LNCaP clone FGC (cell line): ENCODE data around the gene ATP10D.

Experiments
- DNase-seq: peaks from one replicate; pipeline ENCODE4 v3.0.0-alpha.2; 2011; ENCODE audit warnings: low read depth
- H3K4me3 ChIP-seq: 2 replicates; pipeline ENCODE4 v1.5.1; 2011; ENCODE audit warnings: mild to moderate bottlenecking, low read depth, low read length, control low read depth
- TF ChIP-seq, protein P1 (sequence below): IDR thresholded peaks from 2 replicates; pipeline ENCODE4 v1.5.1; 2012; ENCODE audit warnings: mild to moderate bottlenecking; ENCODE audit not compliant: control insufficient read depth, insufficient read depth; ENCODE audit errors: extremely low read depth

Gene ATP10D

DNA sequence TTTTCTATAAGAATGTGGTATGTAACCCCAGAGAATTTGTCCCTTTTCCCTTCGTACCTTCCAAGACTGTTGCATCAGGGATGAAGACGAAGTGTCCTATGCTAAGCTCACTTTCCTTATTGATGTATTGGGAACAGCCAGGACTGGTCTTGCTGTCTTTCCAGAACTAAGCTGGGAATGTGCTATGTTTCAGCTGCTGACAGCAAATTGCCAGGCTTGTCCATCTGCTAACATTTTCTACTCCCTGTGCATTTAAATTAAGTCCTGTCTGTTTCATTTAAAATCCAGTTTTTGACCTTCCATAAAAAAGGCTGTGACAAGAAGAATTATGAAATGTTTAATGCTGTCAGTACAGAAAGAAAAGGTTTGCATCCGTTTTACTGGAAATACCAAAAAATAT, 87.9 kb downstream of the ATP10D start:
- DNase-seq, result no peak
- TF ChIP-seq, protein P1, sequence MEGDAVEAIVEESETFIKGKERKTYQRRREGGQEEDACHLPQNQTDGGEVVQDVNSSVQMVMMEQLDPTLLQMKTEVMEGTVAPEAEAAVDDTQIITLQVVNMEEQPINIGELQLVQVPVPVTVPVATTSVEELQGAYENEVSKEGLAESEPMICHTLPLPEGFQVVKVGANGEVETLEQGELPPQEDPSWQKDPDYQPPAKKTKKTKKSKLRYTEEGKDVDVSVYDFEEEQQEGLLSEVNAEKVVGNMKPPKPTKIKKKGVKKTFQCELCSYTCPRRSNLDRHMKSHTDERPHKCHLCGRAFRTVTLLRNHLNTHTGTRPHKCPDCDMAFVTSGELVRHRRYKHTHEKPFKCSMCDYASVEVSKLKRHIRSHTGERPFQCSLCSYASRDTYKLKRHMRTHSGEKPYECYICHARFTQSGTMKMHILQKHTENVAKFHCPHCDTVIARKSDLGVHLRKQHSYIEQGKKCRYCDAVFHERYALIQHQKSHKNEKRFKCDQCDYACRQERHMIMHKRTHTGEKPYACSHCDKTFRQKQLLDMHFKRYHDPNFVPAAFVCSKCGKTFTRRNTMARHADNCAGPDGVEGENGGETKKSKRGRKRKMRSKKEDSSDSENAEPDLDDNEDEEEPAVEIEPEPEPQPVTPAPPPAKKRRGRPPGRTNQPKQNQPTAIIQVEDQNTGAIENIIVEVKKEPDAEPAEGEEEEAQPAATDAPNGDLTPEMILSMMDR, result no peak

DNA sequence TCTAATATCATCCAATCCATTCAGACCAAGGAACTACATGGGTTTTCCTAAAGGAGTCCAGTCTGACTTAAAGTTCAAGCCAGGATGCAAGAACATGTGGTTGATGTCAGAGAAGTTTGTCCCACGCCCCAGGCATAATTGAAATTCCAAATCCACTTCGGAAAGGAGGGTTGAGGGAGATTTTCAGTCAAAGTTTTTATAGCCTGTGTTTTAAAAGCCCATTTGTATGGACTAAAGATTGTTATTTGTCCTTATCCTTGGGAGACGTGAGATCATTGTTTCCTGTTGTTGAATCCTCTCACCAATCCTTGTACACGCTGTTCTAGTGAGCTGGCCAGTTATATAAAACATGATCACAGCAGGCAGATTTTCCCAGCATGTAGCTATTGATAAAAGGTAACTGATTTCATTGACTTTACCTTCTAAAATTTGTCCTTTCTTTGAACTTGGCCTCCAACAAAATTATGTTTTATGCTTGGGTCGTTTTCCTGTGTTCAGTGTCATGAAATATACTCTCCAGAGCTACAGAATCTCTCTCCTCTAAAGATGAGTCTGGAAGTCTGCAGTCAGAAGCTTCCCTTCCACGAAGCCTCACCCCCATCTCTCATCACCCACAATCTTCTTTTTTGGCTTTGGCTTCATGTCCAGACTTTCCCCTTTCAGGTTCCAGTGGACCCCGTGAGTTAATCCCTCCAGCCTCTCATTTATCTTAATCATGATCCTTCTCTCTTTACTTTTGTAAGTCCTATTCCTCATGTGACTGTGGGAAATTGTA, 92.9 kb downstream of the ATP10D start:
- no peak overlapping the region for H3K4me3 ChIP-seq
- TF ChIP-seq, protein P1, result no peak
- DNase-seq, result no peak

More for the DNA sequence above, 87.9 kb downstream of the ATP10D start:
- H3K4me3 ChIP-seq, result no peak overlapping the region

- TF ChIP-seq, protein P1, result no peak
- no peak overlapping the region for H3K4me3 ChIP-seq
- no peak for DNase-seq
Observed at GRCh38 chr4:47579235-47579634, 94.2 kb downstream of the ATP10D start.

DNA sequence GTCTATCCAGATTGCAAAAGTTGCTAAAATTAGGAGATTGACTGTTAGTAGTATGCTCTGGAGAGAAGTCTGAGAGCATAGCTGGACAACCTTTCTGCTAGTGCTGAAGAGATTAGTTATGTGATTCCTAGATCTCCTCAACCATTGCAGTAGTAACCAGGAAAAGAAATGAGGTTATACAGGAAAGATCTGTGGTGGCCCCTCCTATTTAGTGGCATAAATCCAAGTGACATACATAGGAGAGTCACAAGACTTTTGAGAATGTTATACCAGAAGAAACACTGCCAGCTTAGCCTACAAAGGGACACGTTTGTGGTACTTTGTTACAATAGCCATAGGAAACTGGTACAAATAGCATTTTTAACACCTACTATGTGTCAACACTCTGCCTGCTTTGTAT, 105.2 kb downstream of the ATP10D start:
- H3K4me3 ChIP-seq, result no peak overlapping the region
- TF ChIP-seq, protein P1, result no peak
- no peak for DNase-seq

DNA sequence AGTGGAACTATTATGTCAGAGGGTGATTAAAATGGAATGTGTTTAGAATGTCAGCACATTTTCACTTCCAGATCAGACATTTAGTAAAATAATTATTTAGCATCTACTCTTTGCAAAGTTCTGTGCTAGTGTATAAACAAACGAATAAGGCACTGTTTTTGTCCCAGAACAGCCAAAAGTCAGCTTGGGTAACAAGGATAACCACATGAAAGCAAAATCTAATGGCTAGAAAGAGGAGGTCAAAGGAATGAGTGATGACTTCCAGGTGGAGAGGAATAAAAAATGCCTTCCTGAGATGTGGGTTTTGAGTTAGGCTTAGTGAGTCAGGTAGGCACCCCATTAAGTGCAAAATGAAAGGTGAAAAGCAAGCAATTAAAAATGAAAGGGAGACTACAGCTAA, 112.6 kb downstream of the ATP10D start:
- DNase-seq, result no peak
- TF ChIP-seq, protein P1, result no peak

DNA sequence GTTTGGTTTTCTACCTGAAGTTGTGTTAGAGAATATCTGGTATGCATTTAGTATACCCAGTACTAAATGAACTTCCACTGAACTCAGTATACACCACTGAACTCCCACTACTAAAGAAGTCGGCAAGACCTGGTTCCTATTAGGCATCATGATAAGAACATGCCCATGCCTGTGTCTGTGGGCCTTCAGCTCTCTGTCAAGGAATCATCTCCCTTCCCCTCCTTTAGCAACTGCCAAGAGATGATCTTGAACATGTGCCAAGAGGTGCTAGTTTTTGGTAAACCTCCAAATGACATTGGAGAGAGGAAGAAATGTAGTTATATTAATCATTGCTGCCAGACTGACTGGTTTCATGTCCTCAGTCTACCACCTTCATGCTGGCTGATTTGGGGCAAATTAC, 113.2 kb downstream of the ATP10D start:
- H3K4me3 ChIP-seq, result no peak overlapping the region
- no peak for DNase-seq
- TF ChIP-seq, protein P1, result no peak

More for the DNA sequence above, 112.6 kb downstream of the ATP10D start:
- H3K4me3 ChIP-seq, result no peak overlapping the region

DNA sequence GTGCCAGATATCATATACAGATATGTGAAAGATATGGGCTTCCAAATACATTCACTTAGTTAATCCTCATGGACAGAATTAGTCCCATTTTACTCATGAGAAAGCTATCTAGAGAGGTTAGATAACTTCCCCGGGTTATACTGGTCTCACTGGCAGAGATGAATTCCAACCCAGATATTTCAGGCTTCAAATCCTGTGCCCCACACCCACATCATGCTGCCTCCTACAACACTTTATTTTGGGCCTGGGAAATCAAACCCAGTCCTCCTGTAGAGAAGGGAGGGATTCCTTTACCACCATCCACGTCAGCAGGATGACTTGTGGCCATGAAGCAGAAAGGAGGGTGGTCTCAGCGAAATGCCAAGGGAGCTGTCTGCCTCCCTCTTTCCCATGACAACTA, 113.8 kb downstream of the ATP10D start:
- TF ChIP-seq, protein P1, result no peak
- no peak overlapping the region for H3K4me3 ChIP-seq
- DNase-seq, result no peak
